ENCODE data around the gene GRIA1.

- TF ChIP-seq POLR2A (IDR thresholded peaks at IDR 0.05) (no peak), EP300 (IDR thresholded peaks at IDR 0.05) (no peak)
- TF ChIP-seq, protein P1, sequence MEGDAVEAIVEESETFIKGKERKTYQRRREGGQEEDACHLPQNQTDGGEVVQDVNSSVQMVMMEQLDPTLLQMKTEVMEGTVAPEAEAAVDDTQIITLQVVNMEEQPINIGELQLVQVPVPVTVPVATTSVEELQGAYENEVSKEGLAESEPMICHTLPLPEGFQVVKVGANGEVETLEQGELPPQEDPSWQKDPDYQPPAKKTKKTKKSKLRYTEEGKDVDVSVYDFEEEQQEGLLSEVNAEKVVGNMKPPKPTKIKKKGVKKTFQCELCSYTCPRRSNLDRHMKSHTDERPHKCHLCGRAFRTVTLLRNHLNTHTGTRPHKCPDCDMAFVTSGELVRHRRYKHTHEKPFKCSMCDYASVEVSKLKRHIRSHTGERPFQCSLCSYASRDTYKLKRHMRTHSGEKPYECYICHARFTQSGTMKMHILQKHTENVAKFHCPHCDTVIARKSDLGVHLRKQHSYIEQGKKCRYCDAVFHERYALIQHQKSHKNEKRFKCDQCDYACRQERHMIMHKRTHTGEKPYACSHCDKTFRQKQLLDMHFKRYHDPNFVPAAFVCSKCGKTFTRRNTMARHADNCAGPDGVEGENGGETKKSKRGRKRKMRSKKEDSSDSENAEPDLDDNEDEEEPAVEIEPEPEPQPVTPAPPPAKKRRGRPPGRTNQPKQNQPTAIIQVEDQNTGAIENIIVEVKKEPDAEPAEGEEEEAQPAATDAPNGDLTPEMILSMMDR (IDR thresholded peaks at IDR 0.05) = no peak
Observed at GRCh38 chr5:153520952-153521351, 30.5 kb downstream of the GRIA1 start.
